Right cardiac atrium (tissue), 5 donors: ENCODE data around the gene ASTN2. TPM values are rescaled to one million over a fixed set of nuclear protein-coding genes. Genes with fewer than 3 reads are reported as not detected.
"Not testable (repeated sequence)": the region's sequence is repeated elsewhere in the genome, so short reads cannot be mapped to it uniquely, and the experiment has no call there.

ENCODE experiments used
- ATAC-seq, 2 donors: fragments of 200-7000 bp; cut with Tn5 transposase; one replicate each; pipeline versions ENCODE4 v1.8.0 to v1.9.1; 2020; ENCODE audit warnings: moderate library complexity in 2 of 2, mild to moderate bottlenecking in 1 of 2
- DNase-seq, 3 donors: peaks; one replicate each; pipeline ENCODE4 v3.0.0-alpha.2; 2020
- H3K27ac ChIP-seq: one replicate; pipeline ENCODE4 v1.5.1; 2013; ENCODE audit warnings: mild to moderate bottlenecking, low read length, control low read depth, moderate library complexity
- H3K27me3 ChIP-seq: one replicate; pipeline ENCODE4 v1.6.1; 2013; ENCODE audit not compliant: control insufficient read depth, insufficient read depth
- H3K4me1 ChIP-seq: one replicate; pipeline ENCODE4 v1.6.1; 2013; ENCODE audit warnings: low read length; ENCODE audit not compliant: control insufficient read depth, insufficient read depth
- H3K4me3 ChIP-seq: one replicate; pipeline ENCODE4 v1.5.1; 2013; ENCODE audit warnings: low read length, control low read depth
- H3K9me3 ChIP-seq: one replicate; pipeline ENCODE4 v1.6.1; 2013; ENCODE audit warnings: low read length; ENCODE audit not compliant: control insufficient read depth
- WGBS: extraction: QIAGEN DNeasy Blood & Tissue Kit; methylation state at CpG from one replicate; pipeline ENCODE4 v1.1.7; 2013; 5-methylcytosine and 5-hydroxymethylcytosine counted together
- intact Hi-C, 4 donors: fragments of 100-400 bp; cut with DNase I; formaldehyde crosslinking; loops; one replicate each; pipeline versions ENCODE4 v1.11.0 to v1.14.0; 2022 to 2023
- polyA plus RNA-seq: library from polyadenylated mRNA; stranded (reverse); fragments of 200-250 nt; gene quantifications from one replicate; pipeline ENCODE4 v1.2.3, GENCODE V29; 2013
- total RNA-seq, 4 donors: library from RNA; stranded (reverse); fragmentation: NEBNext Ultra II Directional; extraction: Animal tissue kit (Norgen Biotek cat#: 25700); gene quantifications; one replicate each; pipeline ENCODE4 v1.2.1, GENCODE V29; 2021
- donor health status: healthy with polysubstance abuse.
- donor health status: DM: no; HTN: yes; CAD: no.
- donor health status: DM: no; HTN: no; CAD: no.
- donor health status: DM: no; HTN: yes; CAD: no; lungs with severe emphysema.
- donor health status: DM: yes; HTN: yes; CAD: no.

The ASTN2 gene
- total and polyA plus RNA-seq, 5 donors: 18.1 to 79.3 (median 59.8) TPM

DNA sequence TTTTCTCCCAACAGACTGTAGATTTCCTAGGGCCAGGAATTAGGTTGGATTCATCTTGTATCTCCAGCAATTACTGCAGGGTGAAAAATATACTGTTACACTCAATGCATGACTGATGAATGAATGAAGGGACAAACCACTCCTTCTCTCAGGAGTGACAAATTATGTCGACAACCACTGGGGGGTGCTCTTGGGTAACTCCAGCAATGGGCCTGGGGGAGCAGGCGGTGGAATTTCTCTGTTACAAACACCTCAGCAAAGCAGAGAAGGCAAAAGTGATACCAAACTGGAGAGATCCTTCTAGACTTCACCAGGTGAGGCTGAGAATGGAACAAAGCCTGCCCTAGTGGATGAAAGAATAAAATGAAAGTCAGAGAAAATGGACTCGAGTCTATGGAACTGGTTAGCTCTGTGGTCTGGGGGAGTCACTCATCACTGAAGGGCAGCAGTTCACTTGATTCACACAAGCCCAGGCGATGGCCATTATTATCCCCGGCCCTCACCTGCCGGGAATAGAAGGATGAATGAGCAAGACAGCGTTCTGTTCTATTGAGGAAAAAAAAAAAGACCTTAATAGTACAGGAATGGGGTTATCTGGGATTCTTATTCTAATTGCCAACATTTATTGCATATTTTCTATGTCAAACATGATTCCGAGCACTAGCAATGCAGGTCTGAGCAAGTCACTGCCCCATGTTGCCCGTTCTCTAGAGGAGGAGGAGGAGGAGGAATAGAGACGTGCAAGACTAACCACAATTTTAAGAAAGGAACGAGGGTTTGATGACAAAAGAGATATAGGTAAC lies 341.1 kb downstream of the ASTN2 start:
- no peaks in the 10 kb centered on the region for H3K4me1 ChIP-seq
- no peaks in the 10 kb centered on the region for H3K9me3 ChIP-seq
- intact Hi-C loops: loop anchor here in 2 of 4 donors (10.0 kb wide), 2 partner anchors 181 to 331 kb away; no protein-coding TSS in a partner anchor
- H3K27ac ChIP-seq: no peak overlapping the region
- H3K27me3 ChIP-seq: no peaks in the 10 kb centered on the region
- 58% methylated on average over 11 of the region's 11 CpGs for WGBS
- no peak overlapping the region for H3K4me3 ChIP-seq
- ATAC-seq (peak in 1 of 2 donors; percentile 43), DNase-seq (peak in 1 of 3 donors; percentile 53)

GRCh38 chr9:117073071-117073470 lies 341.8 kb downstream of the ASTN2 start:
- ATAC-seq (no peak), DNase-seq (no peak)
- no peak overlapping the region for H3K4me3 ChIP-seq
- intact Hi-C loops: loop anchor here in 2 of 4 donors (10.0 kb wide), 2 partner anchors 182 to 332 kb away; no protein-coding TSS in a partner anchor
- no peak overlapping the region for H3K27ac ChIP-seq
- H3K9me3 ChIP-seq: no peaks in the 10 kb centered on the region
- H3K4me1 ChIP-seq: no peaks in the 10 kb centered on the region
- no peaks in the 10 kb centered on the region for H3K27me3 ChIP-seq
- 66% methylated on average over 4 of the region's 4 CpGs for WGBS

- intact Hi-C loops: loop anchor here in 2 of 4 donors (10.0 kb wide), 2 partner anchors 183 to 333 kb away; no protein-coding TSS in a partner anchor
- ATAC-seq: no peak
- H3K4me1 ChIP-seq: no peaks in the 10 kb centered on the region
- no peaks in the 10 kb centered on the region for H3K27me3 ChIP-seq
- H3K27ac ChIP-seq: no peak overlapping the region
- H3K9me3 ChIP-seq: no peaks in the 10 kb centered on the region
- 71% methylated on average over 3 of the region's 3 CpGs for WGBS
- no peak for DNase-seq
- H3K4me3 ChIP-seq: no peak overlapping the region
Observed at GRCh38 chr9:117072216-117072615, 342.6 kb downstream of the ASTN2 start.

- H3K9me3 ChIP-seq, ATAC-seq, H3K4me1 ChIP-seq, H3K27ac ChIP-seq, H3K4me3 ChIP-seq, DNase-seq, H3K27me3 ChIP-seq: not testable (repeated sequence)
- WGBS: 81% methylated on average over 23 of the region's 24 CpGs
- intact Hi-C loops: loop anchor here in 2 of 4 donors (10.0 kb wide), 2 partner anchors 183 to 333 kb away; no protein-coding TSS in a partner anchor
Observed at GRCh38 chr9:117071673-117072207, 343.1 kb downstream of the ASTN2 start.

DNA sequence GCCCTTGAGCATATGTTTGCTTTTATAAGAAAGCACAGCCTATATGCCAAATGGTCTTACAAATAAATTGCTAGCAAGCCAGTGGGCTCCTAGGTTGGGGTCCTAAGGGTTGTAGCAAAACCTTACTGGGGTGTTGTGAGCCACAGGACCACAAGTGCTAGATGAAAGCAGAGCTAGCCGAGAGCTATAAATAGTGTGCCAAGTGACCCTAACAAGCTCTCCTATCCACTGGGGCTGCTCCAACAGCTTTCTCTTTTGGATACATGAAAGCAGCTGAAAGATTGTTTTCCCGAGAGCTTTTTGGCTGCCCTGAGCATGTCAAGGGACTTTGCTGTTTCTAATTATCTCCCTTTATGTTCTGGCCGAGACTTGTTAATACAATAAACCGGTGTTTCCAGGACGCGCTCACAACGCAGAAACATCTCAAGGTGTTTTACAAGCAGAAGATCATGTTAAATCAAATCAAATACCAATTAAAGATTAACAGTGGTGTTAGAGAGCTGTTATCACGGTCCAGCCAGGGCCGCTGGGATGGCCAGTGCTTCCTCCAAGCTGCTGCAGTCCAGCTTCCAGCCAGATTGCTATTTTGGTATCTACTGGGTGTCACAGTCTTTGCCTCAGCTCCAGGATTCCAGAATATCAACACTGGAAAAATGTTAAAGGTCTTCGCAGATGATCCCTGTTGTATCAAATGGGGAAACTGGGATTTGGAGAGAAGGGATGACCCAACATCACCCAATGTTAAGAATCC lies 351.0 kb downstream of the ASTN2 start:
- no peaks in the 10 kb centered on the region for H3K9me3 ChIP-seq
- H3K27ac ChIP-seq: peak overlapping the region; percentile 12
- H3K4me1 ChIP-seq: no peaks in the 10 kb centered on the region
- H3K4me3 ChIP-seq: no peak overlapping the region
- DNase-seq (peak in 2 of 3 donors; percentile 64 to 65), ATAC-seq (peak; percentile 85 to 92)
- H3K27me3 ChIP-seq: no peaks in the 10 kb centered on the region
- intact Hi-C loops: no loop called here
- 46% methylated on average over 10 of the region's 10 CpGs for WGBS

- no peak overlapping the region for H3K27ac ChIP-seq
- ATAC-seq (no peak), DNase-seq (no peak)
- no peaks in the 10 kb centered on the region for H3K9me3 ChIP-seq
- H3K27me3 ChIP-seq: no peaks in the 10 kb centered on the region
- no peaks in the 10 kb centered on the region for H3K4me1 ChIP-seq
- H3K4me3 ChIP-seq: no peak overlapping the region
- intact Hi-C loops: no loop called here
Observed at GRCh38 chr9:117060963-117061362, 353.9 kb downstream of the ASTN2 start.

DNA sequence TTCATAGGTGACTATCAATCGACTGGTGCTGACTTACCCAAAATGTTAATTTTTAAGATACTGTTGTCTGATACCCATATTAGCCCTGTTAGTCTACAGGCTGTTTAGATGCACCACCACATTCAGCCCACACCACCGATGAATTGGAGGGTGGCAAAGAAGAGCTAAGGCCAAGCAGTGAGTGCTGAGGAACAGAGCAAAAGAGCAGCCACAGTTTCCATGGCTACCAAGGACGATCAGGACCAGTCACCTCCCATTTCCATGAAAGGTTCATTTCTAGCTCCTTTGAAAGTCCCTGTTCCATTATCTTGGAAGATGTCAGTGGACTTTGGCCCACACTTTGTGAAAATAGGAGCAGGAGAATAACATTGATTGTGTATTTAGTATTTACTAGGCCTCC lies 364.9 kb downstream of the ASTN2 start:
- intact Hi-C loops: no loop called here
- 78% methylated on average over 3 of the region's 3 CpGs for WGBS
- DNase-seq: no peak

GRCh38 chr9:117046666-117047327 lies 368.1 kb downstream of the ASTN2 start:
- no peak overlapping the region for H3K4me3 ChIP-seq
- DNase-seq (no peak), ATAC-seq (no peak)
- intact Hi-C loops: no loop called here
- H3K27me3 ChIP-seq: no peaks in the 10 kb centered on the region
- H3K4me1 ChIP-seq: no peaks in the 10 kb centered on the region
- WGBS: 63% methylated on average over 3 of the region's 3 CpGs
- H3K27ac ChIP-seq: no peak overlapping the region
- no peaks in the 10 kb centered on the region for H3K9me3 ChIP-seq

More for the DNA sequence above, 364.9 kb downstream of the ASTN2 start:
- Histone ChIP-seq H3K27ac (no peak overlapping the region), H3K9me3 (no peaks in the 10 kb centered on the region), H3K4me1 (no peaks in the 10 kb centered on the region), H3K4me3 (no peak overlapping the region), H3K27me3 (no peaks in the 10 kb centered on the region)
- ATAC-seq: no peak

DNA sequence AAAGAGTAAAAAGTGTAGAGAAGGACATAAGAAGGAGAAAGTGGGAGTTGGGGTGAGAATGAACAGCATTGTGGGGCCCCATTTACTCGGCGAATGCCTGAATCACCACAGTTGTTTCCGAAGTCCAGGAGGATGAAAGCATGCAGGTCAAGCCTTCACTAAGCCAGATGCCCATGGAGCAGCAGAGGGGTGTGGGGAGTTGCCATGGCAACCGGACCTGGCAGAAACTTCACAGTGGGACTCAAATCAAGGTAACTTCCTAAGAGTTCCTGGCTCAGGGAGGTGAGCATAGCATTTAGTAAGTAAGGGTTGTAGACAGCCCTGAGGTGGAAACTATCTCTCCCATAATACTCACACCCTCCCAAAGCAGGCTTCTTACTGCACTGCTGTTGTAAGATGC lies 370.6 kb downstream of the ASTN2 start:
- DNase-seq (no peak), ATAC-seq (no peak)
- Histone ChIP-seq H3K27ac (no peak overlapping the region), H3K27me3 (no peaks in the 10 kb centered on the region), H3K4me3 (no peak overlapping the region), H3K4me1 (no peaks in the 10 kb centered on the region), H3K9me3 (no peaks in the 10 kb centered on the region)
- WGBS: 48% methylated on average over 4 of the region's 4 CpGs
- intact Hi-C loops: no loop called here

DNA sequence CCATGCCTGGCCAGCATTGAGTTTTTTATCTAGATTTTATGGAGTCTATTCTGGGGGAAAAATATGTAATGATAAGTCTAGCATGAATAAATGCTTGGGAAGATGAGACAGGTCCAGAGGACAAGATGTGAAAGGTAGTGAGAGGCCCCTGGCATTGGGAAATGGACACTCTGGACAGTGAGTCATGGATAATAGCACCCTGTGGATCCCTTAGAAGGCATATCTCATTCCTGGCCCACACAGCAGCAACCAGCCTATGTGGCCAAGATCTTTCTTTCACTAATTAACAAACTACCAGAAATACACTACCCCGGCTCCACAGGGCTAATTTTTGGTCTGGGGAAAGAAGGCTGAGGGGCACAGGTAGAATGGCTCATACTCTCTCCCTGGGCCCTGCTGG lies 371.7 kb downstream of the ASTN2 start:
- H3K4me1 ChIP-seq: no peaks in the 10 kb centered on the region
- H3K4me3 ChIP-seq: no peak overlapping the region
- ATAC-seq: no peak
- H3K9me3 ChIP-seq: no peaks in the 10 kb centered on the region
- intact Hi-C loops: no loop called here
- H3K27ac ChIP-seq: no peak overlapping the region
- no peaks in the 10 kb centered on the region for H3K27me3 ChIP-seq
- no peak for DNase-seq
- WGBS: 88% methylated on average over 1 of the region's 1 CpG
